DOHH2 (cell line): Measurements from ENCODE around the gene STYX.

Experiments
- CTCF ChIP-seq: fragments of 200-600 bp; sonication (generic); IDR thresholded peaks from one replicate; pipeline ENCODE4 v1.5.1; 2014; ENCODE audit warnings: antibody characterized with exemption, mild to moderate bottlenecking, low read depth, low read length; ENCODE audit not compliant: poor library complexity, severe bottlenecking
- EZH2phosphoT487 ChIP-seq: fragments of 200-600 bp; sonication (generic); IDR thresholded peaks from 2 replicates; pipeline ENCODE4 v1.6.1; 2017; ENCODE audit warnings: borderline replicate concordance, mild to moderate bottlenecking, antibody characterized with exemption, low read length, moderate library complexity, mixed read lengths

- TF ChIP-seq CTCF (no peak), EZH2phosphoT487 (no peak)
Observed at GRCh38 chr14:52790756-52791222, 60.8 kb downstream of the STYX start.
